NCI-H460 (cell line): Measurements from ENCODE around the gene KRT79. TPM values are rescaled to one million over a fixed set of nuclear protein-coding genes. Genes with fewer than 3 reads are reported as not detected.
"Not testable (repeated sequence)": the region's sequence is repeated elsewhere in the genome, so short reads cannot be mapped to it uniquely, and the experiment has no call there.

Source experiments
- DNase-seq: peaks from one replicate; pipeline ENCODE4 v3.0.0-alpha.2; 2016; ENCODE audit warnings: low read depth; ENCODE audit errors: extremely low read depth
- total RNA-seq: library from RNA; depleted of rRNA; stranded (reverse); fragments of >200 nt; shearing (Covaris generic); gene quantifications from 2 replicates; pipeline ENCODE4 v1.2.3, GENCODE V29; 2014

KRT79 gene
- total RNA-seq, 1 experiment from 2014 or later = not detected

- no peak for DNase-seq
Measured at GRCh38 chr12:52861511-52861910, 27.4 kb upstream of the KRT79 start.

- no peak for DNase-seq
Measured at GRCh38 chr12:52860102-52860823, 26.2 kb upstream of the KRT79 start.

GRCh38 chr12:52857500-52857899 lies 23.4 kb upstream of the KRT79 start:
- DNase-seq = no peak

GRCh38 chr12:52856787-52857186 lies 22.7 kb upstream of the KRT79 start:
- no peak for DNase-seq

GRCh38 chr12:52856077-52856476 lies 22.0 kb upstream of the KRT79 start:
- DNase-seq = not testable (repeated sequence)

GRCh38 chr12:52851787-52852186 lies 17.7 kb upstream of the KRT79 start:
- no peak for DNase-seq

- no peak for DNase-seq
Measured at GRCh38 chr12:52850681-52851080, 16.6 kb upstream of the KRT79 start.

GRCh38 chr12:52849511-52849910 lies 15.4 kb upstream of the KRT79 start:
- no peak for DNase-seq

GRCh38 chr12:52848661-52849255 lies 14.6 kb upstream of the KRT79 start, which contains the start of gene KRT78:
TSS of gene KRT78 (minus strand) at chr12:52848994. CDS start at chr12:52848930, 64 bp downstream.
- no peak for DNase-seq

GRCh38 chr12:52847335-52848102 lies 13.4 kb upstream of the KRT79 start:
- DNase-seq = no peak

- DNase-seq = no peak
Measured at GRCh38 chr12:52846356-52846970, 12.4 kb upstream of the KRT79 start.

- no peak for DNase-seq
Measured at GRCh38 chr12:52845946-52846345, 11.8 kb upstream of the KRT79 start.

GRCh38 chr12:52844386-52844785 lies 10.3 kb upstream of the KRT79 start:
- DNase-seq = no peak

- no peak for DNase-seq
Measured at GRCh38 chr12:52839436-52840105, 5.5 kb upstream of the KRT79 start.

GRCh38 chr12:52838609-52839435 lies 4.7 kb upstream of the KRT79 start:
- DNase-seq = no peak

GRCh38 chr12:52837781-52838608 lies 3.9 kb upstream of the KRT79 start:
- DNase-seq = no peak

GRCh38 chr12:52837413-52837741 lies 3.3 kb upstream of the KRT79 start:
- no peak for DNase-seq

GRCh38 chr12:52836491-52837412 lies 2.6 kb upstream of the KRT79 start:
- DNase-seq = no peak
